Tibial nerve (tissue), 4 donors: Measurements from ENCODE around the gene UGT1A8. TPM values are rescaled to one million over a fixed set of nuclear protein-coding genes. Genes with fewer than 3 reads are reported as not detected.

ENCODE experiments used
- DNase-seq, 2 donors: peaks; one replicate each; pipeline ENCODE4 v3.0.0-alpha.2; 2019; ENCODE audit warnings: low spot score in 2 of 2
- H3K27ac ChIP-seq, 4 donors: fragments of 200-600 bp; sonication (generic) in 3 of 4; one replicate each; pipeline ENCODE4 v1.5.1; 2017 to 2019; ENCODE audit warnings: mild to moderate bottlenecking in 1 of 4
- H3K27me3 ChIP-seq, 2 donors: fragments of 200-600 bp; sonication (generic) in 1 of 2; one replicate each; pipeline versions ENCODE4 v1.5.1 to v1.6.0; 2017 to 2019
- H3K36me3 ChIP-seq, 3 donors: fragments of 200-600 bp; sonication (generic); one replicate each; pipeline ENCODE4 v1.5.1; 2018 to 2019
- H3K4me1 ChIP-seq, 4 donors: fragments of 200-600 bp; sonication (generic) in 3 of 4; one replicate each; pipeline ENCODE4 v1.5.1; 2017 to 2019
- H3K4me3 ChIP-seq, 4 donors: fragments of 200-600 bp; sonication (generic) in 3 of 4; one replicate each; pipeline ENCODE4 v1.5.1; 2017 to 2019; ENCODE audit warnings: mild to moderate bottlenecking in 1 of 4, moderate library complexity in 1 of 4
- H3K9me3 ChIP-seq, 4 donors: fragments of 200-600 bp; sonication (generic) in 3 of 4; one replicate each; pipeline ENCODE4 v1.5.1; 2017 to 2019
- CTCF ChIP-seq, 5 experiments: fragments of 200-600 bp in 3 of 5; fragments of 450-650 bp in 2 of 5; sonication (generic) in 3 of 5; IDR thresholded peaks; one replicate each; pipeline ENCODE4 v1.5.1; 2016 to 2019; ENCODE audit warnings: antibody characterized with exemption in 5 of 5, mild to moderate bottlenecking in 3 of 5, moderate library complexity in 2 of 5
- EP300 ChIP-seq, 2 donors: sonication (generic); formaldehyde crosslinking; IDR thresholded peaks; one replicate each; pipeline ENCODE4 v1.6.1; 2017; ENCODE audit warnings: antibody characterized with exemption in 2 of 2, mild to moderate bottlenecking in 1 of 2
- POLR2A ChIP-seq, 2 donors: fragments of 450-650 bp; IDR thresholded peaks; one replicate each; pipeline ENCODE4 v1.6.1; 2017; ENCODE audit warnings: antibody characterized with exemption in 2 of 2, mild to moderate bottlenecking in 2 of 2, moderate library complexity in 2 of 2
- WGBS, 2 donors: methylation state at CpG; one replicate each; pipeline ENCODE4 v1.1.5; 2018; 5-methylcytosine and 5-hydroxymethylcytosine counted together
- total RNA-seq, 4 donors: library from RNA; depleted of rRNA; stranded (reverse); fragments of >200 nt; gene quantifications; one replicate each; pipeline ENCODE4 v1.1.0, GENCODE V29; 2016

Gene UGT1A8
- total RNA-seq, 4 donors from 2014 or later: not detected

DNA sequence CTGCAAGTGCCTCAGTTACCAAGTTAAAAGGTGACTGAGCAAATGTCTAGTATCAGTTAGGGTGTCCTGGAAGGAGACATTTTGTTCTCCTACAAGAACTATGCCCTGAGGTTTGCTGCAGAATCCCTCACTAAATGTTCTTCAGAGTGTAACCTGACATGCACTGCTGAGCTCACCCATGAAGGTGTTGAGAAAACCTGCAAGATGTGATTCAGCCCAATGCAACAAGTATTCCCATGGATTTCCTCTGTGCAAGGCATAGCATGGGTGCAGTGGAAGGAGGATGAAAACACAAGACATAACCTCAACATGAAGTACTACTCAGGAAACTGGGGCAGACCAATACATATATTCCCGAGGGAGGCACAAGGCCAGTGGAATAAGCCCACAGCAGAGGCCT lies 15.4 kb upstream of the UGT1A8 start:
- DNase-seq: no peak
- Histone ChIP-seq H3K4me3 (no peak overlapping the region), H3K27me3 (no peaks in the 10 kb centered on the region), H3K9me3 (no peaks in the 10 kb centered on the region), H3K4me1 (no peaks in the 10 kb centered on the region), H3K27ac (no peak overlapping the region), H3K36me3 (no peaks in the 10 kb centered on the region)
- TF ChIP-seq CTCF (IDR thresholded peaks at IDR 0.05) (no peak), EP300 (IDR thresholded peaks at IDR 0.05) (no peak), POLR2A (IDR thresholded peaks at IDR 0.05) (no peak)
- WGBS, 2 donors: 85 to 88% methylated on average over 1 of the region's 1 CpG

GRCh38 chr2:233603520-233603919 lies 13.9 kb upstream of the UGT1A8 start:
- Histone ChIP-seq H3K4me1 (no peaks in the 10 kb centered on the region), H3K27ac (no peak overlapping the region), H3K36me3 (no peaks in the 10 kb centered on the region), H3K27me3 (no peaks in the 10 kb centered on the region), H3K9me3 (no peaks in the 10 kb centered on the region), H3K4me3 (no peak overlapping the region)
- no peak for DNase-seq
- TF ChIP-seq EP300 (IDR thresholded peaks at IDR 0.05): no peak
- TF ChIP-seq CTCF (IDR thresholded peaks at IDR 0.05): no peak
- TF ChIP-seq POLR2A (IDR thresholded peaks at IDR 0.05): no peak
- WGBS, 2 donors: 69 to 84% methylated on average over 4 of the region's 4 CpGs

DNA sequence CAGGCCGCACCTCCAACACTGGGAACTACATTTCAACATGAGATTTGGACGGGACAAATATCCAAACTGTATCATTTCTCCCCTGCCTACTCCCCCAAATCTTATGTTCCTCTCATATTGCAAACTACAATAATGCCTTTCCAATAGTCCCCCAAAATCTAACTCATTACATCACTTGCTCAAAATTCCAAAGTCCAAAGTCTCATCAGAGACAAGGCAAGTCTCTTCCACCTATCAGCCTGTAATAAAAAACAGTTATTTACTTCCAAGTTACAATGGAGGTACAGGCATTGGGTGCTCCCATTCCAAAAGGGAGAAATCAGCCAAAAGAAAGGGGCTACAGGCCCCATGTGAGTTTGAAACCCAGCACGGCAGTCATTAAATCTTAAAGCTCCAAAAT lies 12.6 kb upstream of the UGT1A8 start:
- H3K27me3 ChIP-seq: no peaks in the 10 kb centered on the region

GRCh38 chr2:233605680-233606079 lies 11.8 kb upstream of the UGT1A8 start:
- H3K27me3 ChIP-seq: no peaks in the 10 kb centered on the region
- H3K36me3 ChIP-seq: no peaks in the 10 kb centered on the region
- TF ChIP-seq CTCF (IDR thresholded peaks at IDR 0.05): no peak
- TF ChIP-seq EP300 (IDR thresholded peaks at IDR 0.05): no peak
- no peak for TF ChIP-seq POLR2A (IDR thresholded peaks at IDR 0.05)
- H3K27ac ChIP-seq: no peak overlapping the region
- DNase-seq: no peak
- peaks cover 0 to 15% (median 0%) of the 10 kb centered on the region in 4 donors for H3K9me3 ChIP-seq
- H3K4me1 ChIP-seq: no peaks in the 10 kb centered on the region
- H3K4me3 ChIP-seq: no peak overlapping the region
- WGBS, 2 donors: 57 to 69% methylated on average over 1 of the region's 1 CpG

More for the DNA sequence above, 12.6 kb upstream of the UGT1A8 start:
- WGBS, 2 donors: 89 to 90% methylated on average over 3 of the region's 3 CpGs
- Histone ChIP-seq H3K4me3 (no peak overlapping the region), H3K27ac (no peak overlapping the region), H3K4me1 (no peaks in the 10 kb centered on the region), H3K36me3 (no peaks in the 10 kb centered on the region), H3K9me3 (peaks cover 0 to 8% (median 0%) of the 10 kb centered on the region in 4 donors)
- no peak for DNase-seq
- TF ChIP-seq CTCF (IDR thresholded peaks at IDR 0.05): no peak

DNA sequence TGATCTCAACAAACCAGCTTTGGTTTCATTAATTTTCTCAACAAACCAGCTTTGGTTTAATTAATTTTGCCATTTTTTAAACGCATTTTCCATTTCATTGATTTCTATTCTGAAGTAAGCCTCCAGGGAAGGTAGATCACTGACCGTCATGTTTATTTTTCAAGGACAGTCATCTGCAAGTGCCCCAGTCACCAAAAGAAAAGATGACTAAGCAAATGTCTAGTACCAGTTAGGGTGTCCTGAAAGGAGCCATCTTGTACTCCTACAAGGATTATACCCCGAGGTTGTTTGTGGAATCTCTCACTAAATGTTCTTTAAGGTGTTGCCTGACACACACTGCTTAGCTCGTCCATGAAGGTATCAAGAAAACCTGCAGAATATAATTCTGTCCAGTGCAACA lies 6.1 kb upstream of the UGT1A8 start:
- Histone ChIP-seq H3K36me3 (no peaks in the 10 kb centered on the region), H3K27me3 (no peaks in the 10 kb centered on the region), H3K27ac (no peak overlapping the region), H3K9me3 (peaks cover 0 to 45% (median 0%) of the 10 kb centered on the region in 4 donors), H3K4me1 (no peaks in the 10 kb centered on the region), H3K4me3 (no peak overlapping the region)
- 82 to 88% methylated on average over 4 of the region's 4 CpGs for WGBS, 2 donors
- DNase-seq: no peak
- TF ChIP-seq POLR2A (IDR thresholded peaks at IDR 0.05) (no peak), EP300 (IDR thresholded peaks at IDR 0.05) (no peak), CTCF (IDR thresholded peaks at IDR 0.05) (no peak)
